Upper lobe of right lung (tissue), 1 donor: ENCODE measurements around the gene CDKAL1. TPM values are rescaled to one million over a fixed set of nuclear protein-coding genes. Genes with fewer than 3 reads are reported as not detected.

Source experiments
- ATAC-seq: fragments of 200-7000 bp; cut with Tn5 transposase; one replicate; pipeline ENCODE4 v1.9.1; 2020; ENCODE audit warnings: mild to moderate bottlenecking, moderate library complexity
- DNase-seq: peaks from one replicate; pipeline ENCODE4 v3.0.0-alpha.2; 2020
- H3K27ac ChIP-seq: fragments of 200-600 bp; one replicate; pipeline ENCODE4 v1.8.0; 2022
- H3K27me3 ChIP-seq: fragments of 200-600 bp; one replicate; pipeline ENCODE4 v1.8.0; 2022; ENCODE audit warnings: mild to moderate bottlenecking
- H3K36me3 ChIP-seq: fragments of 200-600 bp; one replicate; pipeline ENCODE4 v1.8.0; 2022
- H3K4me1 ChIP-seq: fragments of 200-600 bp; one replicate; pipeline ENCODE4 v1.8.0; 2022
- H3K4me3 ChIP-seq: fragments of 200-600 bp; one replicate; pipeline ENCODE4 v1.8.0; 2022; ENCODE audit warnings: mild to moderate bottlenecking
- H3K9me3 ChIP-seq: fragments of 200-600 bp; one replicate; pipeline ENCODE4 v1.8.0; 2022
- intact Hi-C: fragments of 100-400 bp; cut with DNase I; formaldehyde crosslinking; loops from one replicate; pipeline ENCODE4 v1.11.0; 2022
- long read RNA-seq: library from polyadenylated mRNA; unstranded; transcript quantifications from one replicate; pipeline ENCODE4 v2.0.0, GENCODE V29; 2021
- total RNA-seq: library from RNA; stranded (reverse); fragmentation: NEBNext Ultra II Directional; extraction: Animal tissue kit (Norgen Biotek cat#: 25700); gene quantifications from one replicate; pipeline ENCODE4 v1.2.1, GENCODE V29; 2021
- TF ChIP-seq, protein P1 (sequence below): fragments of 200-600 bp; IDR thresholded peaks from one replicate; pipeline ENCODE4 v1.8.0; 2022; ENCODE audit warnings: antibody characterized with exemption
- donor health status: DM: no; HTN: yes; CAD: no; lungs with severe emphysema.

CDKAL1 gene
- 16.0 TPM for total RNA-seq
- long read RNA-seq, transcript CDKAL1-201 (16 exons, 3,272 nt) = major isoform, 9 of 12 reads
- long read RNA-seq, partial matches to known transcripts = 0 of 12 reads
- long read RNA-seq, other reads (novel, unspliced or antisense) = 1 of 12 reads

DNA sequence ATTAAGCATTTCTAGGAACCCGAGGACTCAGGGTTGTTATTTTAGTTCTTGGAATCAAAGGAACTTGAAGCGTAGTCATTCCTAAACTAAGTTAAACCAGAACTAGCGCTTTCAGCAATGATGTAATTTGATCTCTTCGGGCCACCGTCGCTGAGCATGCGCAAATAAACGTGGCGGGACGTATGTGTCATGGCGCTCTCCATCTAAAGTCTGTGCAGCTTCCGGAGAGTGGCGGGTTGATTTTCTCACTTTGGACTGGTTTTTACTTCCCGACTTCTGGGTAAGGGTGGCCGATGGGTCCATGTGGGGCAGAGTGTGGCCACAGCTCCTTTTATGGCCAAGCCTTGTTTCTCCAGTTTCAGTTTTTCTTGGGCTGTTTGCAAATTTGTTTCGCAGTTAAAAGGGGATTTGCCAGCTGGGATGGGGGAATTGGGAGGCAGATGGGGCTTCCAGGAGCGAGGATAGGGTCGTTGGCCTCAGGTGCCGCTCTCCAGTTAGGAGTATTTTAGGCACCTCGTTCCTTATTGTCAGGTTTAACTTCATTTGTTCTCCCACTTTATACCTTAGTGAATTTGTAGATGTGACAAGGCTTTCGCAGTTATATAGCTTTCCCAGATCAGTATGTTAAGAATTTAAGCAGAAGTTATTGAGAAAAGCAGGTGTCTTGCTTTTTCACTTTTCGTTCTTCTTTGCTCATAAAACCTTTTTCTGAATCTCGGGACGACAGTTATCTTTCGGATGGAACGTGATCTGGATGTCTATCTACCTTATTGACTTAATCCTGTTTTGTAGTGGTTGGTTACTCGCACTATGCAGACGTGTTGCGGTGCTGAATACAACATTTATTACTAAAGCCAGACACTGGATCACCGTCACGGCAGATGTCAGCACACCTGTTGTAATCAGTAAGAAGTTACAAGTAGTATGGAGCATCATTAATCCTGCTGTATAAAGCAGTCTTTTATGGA is at the start of gene CDKAL1:
Gene CDKAL1, plus strand, starts transcription at position 163 of the 968 bp plus-strand sequence. CDS start 11,894 bp downstream, outside the sequence.
- Histone ChIP-seq H3K27me3 (no peaks in the 10 kb centered on the region), H3K9me3 (no peaks in the 10 kb centered on the region), H3K4me3 (peak within 1 kb of the TSS; percentile 97), H3K4me1 (peaks cover 5% of the 10 kb centered on the region), H3K27ac (peak within 1 kb of the TSS; percentile 88), H3K36me3 (peaks cover 4% of the 10 kb centered on the region)
- TF ChIP-seq, protein P1, sequence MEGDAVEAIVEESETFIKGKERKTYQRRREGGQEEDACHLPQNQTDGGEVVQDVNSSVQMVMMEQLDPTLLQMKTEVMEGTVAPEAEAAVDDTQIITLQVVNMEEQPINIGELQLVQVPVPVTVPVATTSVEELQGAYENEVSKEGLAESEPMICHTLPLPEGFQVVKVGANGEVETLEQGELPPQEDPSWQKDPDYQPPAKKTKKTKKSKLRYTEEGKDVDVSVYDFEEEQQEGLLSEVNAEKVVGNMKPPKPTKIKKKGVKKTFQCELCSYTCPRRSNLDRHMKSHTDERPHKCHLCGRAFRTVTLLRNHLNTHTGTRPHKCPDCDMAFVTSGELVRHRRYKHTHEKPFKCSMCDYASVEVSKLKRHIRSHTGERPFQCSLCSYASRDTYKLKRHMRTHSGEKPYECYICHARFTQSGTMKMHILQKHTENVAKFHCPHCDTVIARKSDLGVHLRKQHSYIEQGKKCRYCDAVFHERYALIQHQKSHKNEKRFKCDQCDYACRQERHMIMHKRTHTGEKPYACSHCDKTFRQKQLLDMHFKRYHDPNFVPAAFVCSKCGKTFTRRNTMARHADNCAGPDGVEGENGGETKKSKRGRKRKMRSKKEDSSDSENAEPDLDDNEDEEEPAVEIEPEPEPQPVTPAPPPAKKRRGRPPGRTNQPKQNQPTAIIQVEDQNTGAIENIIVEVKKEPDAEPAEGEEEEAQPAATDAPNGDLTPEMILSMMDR = no peak
- peak; percentile 89 for DNase-seq
- ATAC-seq = peak; percentile 98
- intact Hi-C loops = no loop called here

DNA sequence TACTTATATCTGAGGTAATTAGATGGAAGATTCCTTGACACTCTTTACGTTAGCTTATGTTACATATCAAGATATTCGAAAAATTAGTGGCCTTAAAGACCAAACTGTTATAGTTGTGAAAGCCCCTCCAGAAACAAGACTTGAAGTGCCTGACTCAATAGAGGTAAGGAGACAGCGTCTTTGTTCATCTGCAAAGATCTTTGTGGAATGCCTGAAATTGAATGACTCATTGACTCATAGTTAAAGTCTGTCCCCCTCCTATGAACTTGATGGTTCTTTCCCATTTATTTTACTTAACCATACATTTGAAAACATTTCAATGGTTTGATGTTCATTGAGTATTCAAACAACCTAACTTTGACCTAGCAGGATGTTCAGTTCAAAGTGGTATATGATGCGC is 47.6 kb upstream of the CDKAL1 start:
- intact Hi-C loops = no loop called here
- no peaks in the 10 kb centered on the region for H3K27me3 ChIP-seq
- TF ChIP-seq, protein P1 = no peak
- no peak for ATAC-seq
- no peaks in the 10 kb centered on the region for H3K4me1 ChIP-seq
- H3K9me3 ChIP-seq = no peaks in the 10 kb centered on the region
- H3K36me3 ChIP-seq = peaks cover 23% of the 10 kb centered on the region
- no peak overlapping the region for H3K4me3 ChIP-seq
- DNase-seq = no peak
- H3K27ac ChIP-seq = no peak overlapping the region

DNA sequence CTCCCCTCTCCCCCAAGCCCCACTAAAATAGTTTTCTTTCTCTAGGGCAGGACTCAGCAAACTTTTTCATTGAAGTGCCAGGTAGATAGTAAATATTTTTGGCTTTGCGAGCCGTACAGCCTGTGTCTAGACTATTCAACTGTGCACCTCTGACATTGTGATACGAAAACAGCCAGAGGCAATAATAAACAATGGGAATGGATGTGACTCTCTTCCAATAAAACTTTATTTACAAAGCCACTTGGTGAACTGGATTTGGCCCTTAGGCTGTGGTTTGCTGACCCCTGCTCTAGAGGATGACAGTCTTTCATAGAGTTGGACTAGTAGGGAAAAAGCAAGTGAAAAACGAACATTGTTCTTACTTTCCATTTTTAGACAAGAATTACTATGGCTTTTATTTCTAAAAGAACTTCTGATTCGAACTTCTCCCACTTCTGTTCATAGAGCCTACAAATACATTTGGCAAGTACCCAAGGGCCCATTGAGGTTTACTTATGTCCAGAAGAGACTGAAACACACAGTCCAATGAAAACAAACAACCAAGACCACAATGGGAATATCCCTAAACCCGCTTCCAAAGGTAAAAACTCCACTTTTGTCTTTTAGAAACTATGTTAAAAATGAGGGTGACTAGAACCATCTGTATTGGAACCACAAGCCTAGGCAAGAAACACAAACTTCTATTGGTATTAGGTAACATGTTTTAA is 46.4 kb upstream of the CDKAL1 start:
- peaks cover 19% of the 10 kb centered on the region for H3K36me3 ChIP-seq
- ATAC-seq = no peak
- DNase-seq = no peak
- intact Hi-C loops = no loop called here
- H3K4me3 ChIP-seq = no peak overlapping the region
- H3K9me3 ChIP-seq = no peaks in the 10 kb centered on the region
- TF ChIP-seq, protein P1 = no peak
- H3K27ac ChIP-seq = no peak overlapping the region
- no peaks in the 10 kb centered on the region for H3K27me3 ChIP-seq
- no peaks in the 10 kb centered on the region for H3K4me1 ChIP-seq

DNA sequence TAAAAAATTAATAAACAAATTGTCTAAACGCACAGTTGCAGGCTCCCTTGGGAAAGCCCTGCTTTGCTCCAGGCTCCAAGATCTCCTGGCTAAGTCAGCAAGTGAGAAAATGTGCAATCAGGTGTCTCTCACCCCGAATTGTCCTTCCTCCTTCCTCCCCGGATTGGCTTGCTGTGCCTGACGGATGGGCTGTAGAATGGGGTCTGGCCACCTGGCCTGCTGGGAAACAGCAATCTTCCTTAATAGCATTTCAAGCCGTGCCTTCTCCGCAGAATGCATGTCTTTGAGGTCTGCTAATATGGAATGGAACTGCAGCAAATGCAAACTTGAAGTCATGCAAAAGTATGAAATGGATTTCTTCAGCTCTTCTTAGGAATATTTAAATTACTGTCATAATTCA is 43.7 kb upstream of the CDKAL1 start:
- Histone ChIP-seq H3K4me1 (no peaks in the 10 kb centered on the region), H3K4me3 (no peak overlapping the region), H3K36me3 (peaks cover 19% of the 10 kb centered on the region), H3K27me3 (no peaks in the 10 kb centered on the region), H3K9me3 (no peaks in the 10 kb centered on the region), H3K27ac (no peak overlapping the region)
- TF ChIP-seq, protein P1 = no peak
- intact Hi-C loops = no loop called here
- ATAC-seq (no peak), DNase-seq (no peak)

DNA sequence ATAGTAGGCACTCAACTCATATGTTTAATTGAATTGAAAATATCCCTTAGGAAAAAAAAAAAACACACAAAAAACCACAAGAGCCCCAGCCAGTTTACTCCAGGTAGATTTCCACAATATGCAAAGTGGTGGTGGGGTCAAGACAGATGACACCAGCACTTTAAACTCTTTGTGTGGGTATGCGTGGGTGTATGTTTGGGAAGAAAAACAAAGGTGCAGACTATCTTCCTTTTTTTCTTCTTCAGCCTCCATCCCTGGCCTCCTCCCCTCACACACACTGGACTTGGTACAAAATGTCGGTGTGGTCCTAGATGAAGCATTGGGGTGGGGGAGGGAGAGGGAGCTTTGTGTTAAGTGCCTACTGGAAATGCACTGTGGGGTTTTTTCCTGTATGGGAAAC is 42.2 kb upstream of the CDKAL1 start:
- TF ChIP-seq, protein P1 = no peak
- Histone ChIP-seq H3K4me1 (no peaks in the 10 kb centered on the region), H3K36me3 (peaks cover 19% of the 10 kb centered on the region), H3K27ac (no peak overlapping the region), H3K9me3 (no peaks in the 10 kb centered on the region), H3K4me3 (no peak overlapping the region), H3K27me3 (no peaks in the 10 kb centered on the region)
- DNase-seq (no peak), ATAC-seq (no peak)
- intact Hi-C loops = no loop called here
